HG02973 (cell line): ENCODE results near the gene EBP.

Source experiments
- ATAC-seq: cut with Tn5 transposase; IDR thresholded peaks from one replicate; pipeline ENCODE4 v1.9.1; 2021; ENCODE audit warnings: moderate library complexity; ENCODE audit not compliant: unreplicated experiment

Gene EBP

GRCh38 chrX:48521353-48522243, at the start of gene EBP:
TSS of gene EBP (plus strand) at chrX:48521808. CDS start at chrX:48523772, 1,964 bp downstream.
- peak; percentile 95 for ATAC-seq

GRCh38 chrX:48472225-48472624, 49.4 kb upstream of the EBP start:
- ATAC-seq: no peak

- ATAC-seq: no peak
Measured at GRCh38 chrX:48472851-48473703, 48.5 kb upstream of the EBP start.

- ATAC-seq: no peak
Measured at GRCh38 chrX:48473704-48473990, 48.0 kb upstream of the EBP start.

GRCh38 chrX:48474127-48474526, 47.5 kb upstream of the EBP start:
- ATAC-seq: no peak

GRCh38 chrX:48474581-48474980, 47.0 kb upstream of the EBP start:
- no peak for ATAC-seq

- ATAC-seq: no peak
Measured at GRCh38 chrX:48475296-48475695, 46.3 kb upstream of the EBP start.

- peak; percentile 78 for ATAC-seq
Measured at GRCh38 chrX:48475774-48476577, 45.6 kb upstream of the EBP start, which contains the start of gene FTSJ1. TSS of gene FTSJ1 (plus strand) at chrX:48476199. CDS start at chrX:48478048, 1,849 bp downstream.

- ATAC-seq: no peak
Measured at GRCh38 chrX:48476919-48477318, 44.7 kb upstream of the EBP start.

GRCh38 chrX:48477960-48478755, 43.5 kb upstream of the EBP start:
- no peak for ATAC-seq

- ATAC-seq: no peak
Measured at GRCh38 chrX:48478806-48479205, 42.8 kb upstream of the EBP start.

GRCh38 chrX:48480142-48480541, 41.5 kb upstream of the EBP start:
- no peak for ATAC-seq

GRCh38 chrX:48480583-48480982, 41.0 kb upstream of the EBP start:
- ATAC-seq: no peak

- no peak for ATAC-seq
Measured at GRCh38 chrX:48482526-48482925, 39.1 kb upstream of the EBP start.

GRCh38 chrX:48487362-48487798, 34.2 kb upstream of the EBP start:
- no peak for ATAC-seq

GRCh38 chrX:48488034-48488433, 33.6 kb upstream of the EBP start:
- no peak for ATAC-seq

GRCh38 chrX:48489296-48489695, 32.3 kb upstream of the EBP start:
- ATAC-seq: no peak

- no peak for ATAC-seq
Measured at GRCh38 chrX:48489892-48490291, 31.7 kb upstream of the EBP start.

GRCh38 chrX:48490661-48491060, 30.9 kb upstream of the EBP start:
- no peak for ATAC-seq

- ATAC-seq: no peak
Measured at GRCh38 chrX:48491809-48492208, 29.8 kb upstream of the EBP start.
